PFSK-1 (cell line): Measurements from ENCODE around the gene ZNF646.

ENCODE experiments used
- FOXP2 ChIP-seq: optimal IDR thresholded peaks from 2 replicates; pipeline ENCODE3; 2011; ENCODE audit warnings: borderline replicate concordance, control low read depth, inconsistent platforms; ENCODE audit not compliant: insufficient read depth; ENCODE audit errors: extremely low read length, extremely low read depth
- POLR2AphosphoS5 ChIP-seq: IDR thresholded peaks from 2 replicates; pipeline ENCODE4 v1.6.1; 2012; ENCODE audit warnings: low read depth, mild to moderate bottlenecking, control low read depth, low read length, moderate library complexity
- SIN3A ChIP-seq: IDR thresholded peaks from 2 replicates; pipeline ENCODE4 v1.6.1; 2012; ENCODE audit warnings: mild to moderate bottlenecking, low read length, moderate library complexity, borderline replicate concordance; ENCODE audit not compliant: insufficient read depth
- TAF1 ChIP-seq: IDR thresholded peaks from 2 replicates; pipeline ENCODE4 v1.6.1; 2012; ENCODE audit warnings: low read length, control low read depth, borderline replicate concordance; ENCODE audit not compliant: insufficient read depth
- TF ChIP-seq, protein P1 (sequence below), 2 experiments: IDR thresholded peaks; 2 replicates each; pipeline versions ENCODE4 v1.6.1 to v1.8.0; 2011 to 2012; ENCODE audit warnings: low read depth in 2 of 2, low read length in 2 of 2, control low read depth in 1 of 2, inconsistent platforms in 1 of 2, mild to moderate bottlenecking in 1 of 2, moderate library complexity in 1 of 2; ENCODE audit not compliant: insufficient read depth in 1 of 2

DNA sequence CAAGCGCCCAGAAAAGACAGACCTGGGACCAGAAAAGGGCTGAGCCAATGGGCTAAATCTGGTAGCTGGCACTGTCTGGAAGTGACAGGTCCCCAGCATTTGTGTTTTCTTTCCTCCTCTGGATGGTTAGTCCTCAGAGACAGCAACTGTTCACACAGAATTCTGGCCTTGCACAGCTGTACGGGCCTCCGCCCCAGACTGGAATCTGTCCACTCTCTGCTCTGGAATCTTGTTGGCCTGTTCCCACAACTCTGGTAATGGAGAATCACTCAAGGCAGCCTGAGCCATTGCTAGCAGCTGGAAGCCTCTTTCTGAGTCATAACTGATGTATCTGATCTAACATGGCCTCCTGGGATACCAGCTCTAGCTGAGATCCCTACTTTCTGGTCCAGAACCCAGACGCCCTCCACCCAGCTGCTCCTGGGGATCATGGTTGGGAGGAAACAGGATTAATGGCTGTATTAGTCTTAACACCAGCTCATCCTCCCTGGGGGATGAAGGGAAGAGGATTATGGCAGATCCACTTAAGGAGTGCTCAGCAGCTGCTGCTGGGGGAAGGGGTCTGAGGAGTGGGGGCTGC, 9.2 kb upstream of the ZNF646 start:
- TF ChIP-seq, protein P1, sequence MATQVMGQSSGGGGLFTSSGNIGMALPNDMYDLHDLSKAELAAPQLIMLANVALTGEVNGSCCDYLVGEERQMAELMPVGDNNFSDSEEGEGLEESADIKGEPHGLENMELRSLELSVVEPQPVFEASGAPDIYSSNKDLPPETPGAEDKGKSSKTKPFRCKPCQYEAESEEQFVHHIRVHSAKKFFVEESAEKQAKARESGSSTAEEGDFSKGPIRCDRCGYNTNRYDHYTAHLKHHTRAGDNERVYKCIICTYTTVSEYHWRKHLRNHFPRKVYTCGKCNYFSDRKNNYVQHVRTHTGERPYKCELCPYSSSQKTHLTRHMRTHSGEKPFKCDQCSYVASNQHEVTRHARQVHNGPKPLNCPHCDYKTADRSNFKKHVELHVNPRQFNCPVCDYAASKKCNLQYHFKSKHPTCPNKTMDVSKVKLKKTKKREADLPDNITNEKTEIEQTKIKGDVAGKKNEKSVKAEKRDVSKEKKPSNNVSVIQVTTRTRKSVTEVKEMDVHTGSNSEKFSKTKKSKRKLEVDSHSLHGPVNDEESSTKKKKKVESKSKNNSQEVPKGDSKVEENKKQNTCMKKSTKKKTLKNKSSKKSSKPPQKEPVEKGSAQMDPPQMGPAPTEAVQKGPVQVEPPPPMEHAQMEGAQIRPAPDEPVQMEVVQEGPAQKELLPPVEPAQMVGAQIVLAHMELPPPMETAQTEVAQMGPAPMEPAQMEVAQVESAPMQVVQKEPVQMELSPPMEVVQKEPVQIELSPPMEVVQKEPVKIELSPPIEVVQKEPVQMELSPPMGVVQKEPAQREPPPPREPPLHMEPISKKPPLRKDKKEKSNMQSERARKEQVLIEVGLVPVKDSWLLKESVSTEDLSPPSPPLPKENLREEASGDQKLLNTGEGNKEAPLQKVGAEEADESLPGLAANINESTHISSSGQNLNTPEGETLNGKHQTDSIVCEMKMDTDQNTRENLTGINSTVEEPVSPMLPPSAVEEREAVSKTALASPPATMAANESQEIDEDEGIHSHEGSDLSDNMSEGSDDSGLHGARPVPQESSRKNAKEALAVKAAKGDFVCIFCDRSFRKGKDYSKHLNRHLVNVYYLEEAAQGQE (IDR thresholded peaks at IDR 0.05; ENCODE audit: insufficient read depth in 1 of 2, low read depth in 2 of 2, low read length in 2 of 2), result no peak
- TF ChIP-seq SIN3A (no peak), POLR2AphosphoS5 (no peak), FOXP2 (no peak), TAF1 (no peak)
